IMR-90 (cell line): ENCODE measurements around the gene PRKAG2.

ENCODE experiments used
- BHLHE40 ChIP-seq: fragments of 150-350 bp; IDR thresholded peaks from 2 replicates; pipeline ENCODE4 v1.6.1; 2016; ENCODE audit warnings: mild to moderate bottlenecking, low read depth, low read length
- CEBPB ChIP-seq: IDR thresholded peaks from 2 replicates; pipeline ENCODE4 v1.6.1; 2012; ENCODE audit warnings: low read depth, low read length, improper control_type of control experiment
- FOS ChIP-seq: fragments of 150-350 bp; IDR thresholded peaks from 2 replicates; pipeline ENCODE4 v1.6.1; 2016; ENCODE audit warnings: low read depth, low read length
- MAFK ChIP-seq: IDR thresholded peaks from 2 replicates; pipeline ENCODE4 v1.6.1; 2012; ENCODE audit warnings: low read depth, low read length, improper control_type of control experiment
- NFE2L2 ChIP-seq: fragments of 150-350 bp; IDR thresholded peaks from 2 replicates; pipeline ENCODE4 v1.6.1; 2016; ENCODE audit warnings: low read depth, mild to moderate bottlenecking, low read length
- POLR2A ChIP-seq: IDR thresholded peaks from 2 replicates; pipeline ENCODE4 v1.6.1; 2012; ENCODE audit warnings: mild to moderate bottlenecking, low read depth, low read length
- RAD21 ChIP-seq: IDR thresholded peaks from 2 replicates; pipeline ENCODE4 v1.6.1; 2012; ENCODE audit warnings: low read length, improper control_type of control experiment
- RCOR1 ChIP-seq: IDR thresholded peaks from 2 replicates; pipeline ENCODE4 v1.6.1; 2012; ENCODE audit warnings: mild to moderate bottlenecking, low read length, improper control_type of control experiment; ENCODE audit not compliant: insufficient replicate concordance
- SMC3 ChIP-seq: fragments of 150-350 bp; IDR thresholded peaks from 2 replicates; pipeline ENCODE4 v1.6.1; 2016; ENCODE audit warnings: low read depth, mild to moderate bottlenecking, antibody characterized with exemption, low read length, moderate library complexity
- TF ChIP-seq, protein P1 (sequence below): conservative IDR thresholded peaks from 2 replicates; pipeline ENCODE4 v1.5.1; 2012; ENCODE audit warnings: mild to moderate bottlenecking, low read depth, low read length, improper control_type of control experiment
- TF ChIP-seq, protein P2 (sequence below): fragments of 150-350 bp; IDR thresholded peaks from 2 replicates; pipeline ENCODE4 v1.6.1; 2017; ENCODE audit warnings: mild to moderate bottlenecking, antibody characterized with exemption, low read length, low read depth
- TF ChIP-seq, protein P3 (sequence below): fragments of 150-350 bp; IDR thresholded peaks from 2 replicates; pipeline ENCODE4 v1.6.1; 2016; ENCODE audit warnings: low read depth, mild to moderate bottlenecking, low read length, moderate library complexity, borderline replicate concordance

DNA sequence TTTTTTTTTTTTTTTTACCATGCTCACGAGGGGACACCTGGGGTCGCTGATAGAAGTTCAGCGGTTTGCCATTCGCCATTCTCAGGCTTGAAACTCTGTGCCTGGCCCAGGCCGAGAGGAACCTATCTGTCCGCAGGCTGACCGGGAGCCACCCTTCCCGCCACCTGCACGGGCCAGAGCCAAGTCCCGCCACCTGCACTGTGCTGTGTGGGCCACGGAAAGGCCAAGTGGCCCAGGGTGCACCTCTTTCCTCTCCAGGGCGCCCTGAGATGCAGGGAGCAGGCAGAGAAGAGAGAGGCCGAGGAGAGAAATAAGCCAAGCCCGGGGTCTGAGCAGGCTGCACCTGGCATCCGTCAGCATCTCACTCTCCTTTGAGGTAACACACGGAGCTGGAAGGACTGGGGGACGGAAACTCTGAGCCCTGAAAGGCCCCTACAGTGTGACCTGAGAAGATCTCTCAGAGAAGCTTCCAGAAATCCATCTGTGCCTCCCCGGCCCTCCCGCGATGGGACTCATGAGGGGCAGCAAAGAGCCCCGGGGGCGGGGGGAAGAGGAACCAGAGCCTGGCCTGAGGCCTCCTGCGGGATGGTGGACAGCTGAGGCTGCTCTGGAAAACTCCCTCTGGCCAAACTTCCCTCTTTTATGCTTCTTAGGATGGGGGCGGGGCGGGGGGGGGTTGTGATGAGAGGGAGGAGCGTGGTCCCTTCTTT is 46.6 kb downstream of the PRKAG2 start:
- TF ChIP-seq, protein P1, sequence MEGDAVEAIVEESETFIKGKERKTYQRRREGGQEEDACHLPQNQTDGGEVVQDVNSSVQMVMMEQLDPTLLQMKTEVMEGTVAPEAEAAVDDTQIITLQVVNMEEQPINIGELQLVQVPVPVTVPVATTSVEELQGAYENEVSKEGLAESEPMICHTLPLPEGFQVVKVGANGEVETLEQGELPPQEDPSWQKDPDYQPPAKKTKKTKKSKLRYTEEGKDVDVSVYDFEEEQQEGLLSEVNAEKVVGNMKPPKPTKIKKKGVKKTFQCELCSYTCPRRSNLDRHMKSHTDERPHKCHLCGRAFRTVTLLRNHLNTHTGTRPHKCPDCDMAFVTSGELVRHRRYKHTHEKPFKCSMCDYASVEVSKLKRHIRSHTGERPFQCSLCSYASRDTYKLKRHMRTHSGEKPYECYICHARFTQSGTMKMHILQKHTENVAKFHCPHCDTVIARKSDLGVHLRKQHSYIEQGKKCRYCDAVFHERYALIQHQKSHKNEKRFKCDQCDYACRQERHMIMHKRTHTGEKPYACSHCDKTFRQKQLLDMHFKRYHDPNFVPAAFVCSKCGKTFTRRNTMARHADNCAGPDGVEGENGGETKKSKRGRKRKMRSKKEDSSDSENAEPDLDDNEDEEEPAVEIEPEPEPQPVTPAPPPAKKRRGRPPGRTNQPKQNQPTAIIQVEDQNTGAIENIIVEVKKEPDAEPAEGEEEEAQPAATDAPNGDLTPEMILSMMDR: no peak
- TF ChIP-seq MAFK: no peak
- no peak for TF ChIP-seq POLR2A
- TF ChIP-seq BHLHE40: no peak
- TF ChIP-seq, protein P2, sequence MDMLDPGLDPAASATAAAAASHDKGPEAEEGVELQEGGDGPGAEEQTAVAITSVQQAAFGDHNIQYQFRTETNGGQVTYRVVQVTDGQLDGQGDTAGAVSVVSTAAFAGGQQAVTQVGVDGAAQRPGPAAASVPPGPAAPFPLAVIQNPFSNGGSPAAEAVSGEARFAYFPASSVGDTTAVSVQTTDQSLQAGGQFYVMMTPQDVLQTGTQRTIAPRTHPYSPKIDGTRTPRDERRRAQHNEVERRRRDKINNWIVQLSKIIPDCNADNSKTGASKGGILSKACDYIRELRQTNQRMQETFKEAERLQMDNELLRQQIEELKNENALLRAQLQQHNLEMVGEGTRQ: no peak
- TF ChIP-seq NFE2L2: no peak
- no peak for TF ChIP-seq RCOR1
- TF ChIP-seq SMC3: no peak
- no peak for TF ChIP-seq FOS
- TF ChIP-seq, protein P3, sequence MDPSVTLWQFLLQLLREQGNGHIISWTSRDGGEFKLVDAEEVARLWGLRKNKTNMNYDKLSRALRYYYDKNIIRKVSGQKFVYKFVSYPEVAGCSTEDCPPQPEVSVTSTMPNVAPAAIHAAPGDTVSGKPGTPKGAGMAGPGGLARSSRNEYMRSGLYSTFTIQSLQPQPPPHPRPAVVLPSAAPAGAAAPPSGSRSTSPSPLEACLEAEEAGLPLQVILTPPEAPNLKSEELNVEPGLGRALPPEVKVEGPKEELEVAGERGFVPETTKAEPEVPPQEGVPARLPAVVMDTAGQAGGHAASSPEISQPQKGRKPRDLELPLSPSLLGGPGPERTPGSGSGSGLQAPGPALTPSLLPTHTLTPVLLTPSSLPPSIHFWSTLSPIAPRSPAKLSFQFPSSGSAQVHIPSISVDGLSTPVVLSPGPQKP: no peak
- no peak for TF ChIP-seq RAD21
- TF ChIP-seq CEBPB: no peak
